CD4-positive, alpha-beta T cell (primary cell): Measurements from ENCODE around the gene PANX2. TPM values are rescaled to one million over a fixed set of nuclear protein-coding genes. Genes with fewer than 3 reads are reported as not detected.

Source experiments
- ATAC-seq: fragments of 200-7000 bp; cut with Tn5 transposase; one replicate; pipeline ENCODE4 v1.10.0; 2022; ENCODE audit warnings: mild to moderate bottlenecking; ENCODE audit not compliant: poor library complexity
- CTCF ChIA-PET: fragments of 350-600 bp; sonication (Branson Sonifier 250); formaldehyde crosslinking; loops from one replicate; lab custom pipeline; 2021; ENCODE audit warnings: antibody characterized with exemption, inconsistent platforms; lab: Charles Lee
- POLR2A ChIA-PET: fragments of 350-600 bp; sonication (Branson Sonifier 250); formaldehyde crosslinking; loops from one replicate; lab custom pipeline; 2021; ENCODE audit warnings: antibody characterized with exemption, inconsistent platforms; lab: Charles Lee
- DNase-seq, 14 experiments: peaks; one replicate each; pipeline ENCODE4 v3.0.0-alpha.2; 2013 to 2020; ENCODE audit warnings: mixed read lengths in 2 of 14
- H3K27ac ChIP-seq, 2 donors: one replicate each; pipeline versions ENCODE4 v1.5.1 to v1.7.0; 2013; ENCODE audit warnings: low read length in 2 of 2, low read depth in 1 of 2, mild to moderate bottlenecking in 1 of 2
- H3K27me3 ChIP-seq, 2 experiments: 1 replicate in 1 of 2; 2 replicates in 1 of 2; pipeline versions ENCODE4 v1.6.1 to v1.7.0; 2013; ENCODE audit warnings: low read length in 2 of 2, control low read depth in 1 of 2, mild to moderate bottlenecking in 1 of 2, moderate library complexity in 1 of 2; ENCODE audit not compliant: insufficient read depth in 2 of 2, control insufficient read depth in 1 of 2
- H3K36me3 ChIP-seq: one replicate; pipeline ENCODE4 v1.6.1; 2013; ENCODE audit warnings: low read length, control low read depth; ENCODE audit not compliant: insufficient read depth
- H3K4me1 ChIP-seq: one replicate; pipeline ENCODE4 v1.6.1; 2013; ENCODE audit warnings: low read length, control low read depth; ENCODE audit not compliant: insufficient read depth
- H3K4me3 ChIP-seq: one replicate; pipeline ENCODE4 v1.5.1; 2013; ENCODE audit warnings: mild to moderate bottlenecking, low read length, moderate library complexity
- H3K9me3 ChIP-seq, 2 experiments: 1 replicate in 1 of 2; 2 replicates in 1 of 2; pipeline versions ENCODE4 v1.6.1 to v1.7.0; 2013; ENCODE audit warnings: low read length in 2 of 2, mild to moderate bottlenecking in 2 of 2, control low read depth in 1 of 2, moderate library complexity in 1 of 2; ENCODE audit not compliant: control insufficient read depth in 1 of 2, insufficient read depth in 1 of 2
- H3K27ac Mint-ChIP-seq: one replicate; pipeline ENCODE4 v1.8.0; 2020; ENCODE audit warnings: mixed read lengths
- H3K27me3 Mint-ChIP-seq: one replicate; pipeline ENCODE4 v1.8.0; 2021; ENCODE audit warnings: mixed read lengths
- H3K36me3 Mint-ChIP-seq: one replicate; pipeline ENCODE4 v1.8.0; 2021; ENCODE audit warnings: low read depth, mixed read lengths
- H3K4me1 Mint-ChIP-seq: one replicate; pipeline ENCODE4 v1.8.0; 2021; ENCODE audit warnings: low read depth, mixed read lengths
- H3K4me3 Mint-ChIP-seq: one replicate; pipeline ENCODE4 v1.8.0; 2020; ENCODE audit warnings: mild to moderate bottlenecking, mixed read lengths
- H3K9me3 Mint-ChIP-seq: one replicate; pipeline ENCODE4 v1.8.0; 2020; ENCODE audit warnings: mixed read lengths
- CTCF ChIP-seq: fragments of 200-600 bp; IDR thresholded peaks from one replicate; pipeline ENCODE4 v1.8.0; 2022; ENCODE audit warnings: antibody characterized with exemption, mild to moderate bottlenecking
- intact Hi-C, 2 experiments: fragments of 100-400 bp; cut with DNase I in 1 of 2; cut with micrococcal nuclease in 1 of 2; formaldehyde crosslinking; loops; one replicate each; pipeline versions ENCODE4 v1.15.1 to v1.9.0; 2023 to 2025; cut with DNase I, micrococcal nuclease
- total RNA-seq, 174 experiments: library from RNA in 2 of 174; stranded (reverse) in 2 of 174; gene quantifications; one replicate each; pipeline ENCODE4 v1.2.3 and lab custom pipeline; 2021 to 2026

Gene PANX2
- total RNA-seq, 2 experiments from 2014 or later: 0.11 to 0.16 TPM

GRCh38 chr22:50201191-50202129 lies 30.9 kb downstream of the PANX2 start:
- intact Hi-C loops: loop anchor here in 1 of 2 experiments (2.0 to 10.0 kb wide), 2 partner anchors 17 to 367 kb away; partner anchors contain the start of gene TRABD
- POLR2A ChIA-PET: interaction anchor here (0.9 to 1.4 kb wide), 3 partner anchors 11 to 141 kb away, joined by 3 to 15 read pairs (median 5); no protein-coding TSS in a partner anchor
- no peak for DNase-seq
- H3K9me3 Mint-ChIP-seq: no peaks in the 10 kb centered on the region
- H3K36me3 ChIP-seq: peaks cover 29% of the 10 kb centered on the region
- no peaks in the 10 kb centered on the region for H3K27me3 ChIP-seq
- no peaks in the 10 kb centered on the region for H3K27me3 Mint-ChIP-seq
- H3K4me3 ChIP-seq: peak overlapping the region; percentile 60
- ATAC-seq: peak; percentile 13
- CTCF ChIA-PET: interaction anchor here (1.6 to 4.2 kb wide), 2 partner anchors 11 to 17 kb away, joined by 3 to 13 read pairs; no protein-coding TSS in a partner anchor
- no peaks in the 10 kb centered on the region for H3K9me3 ChIP-seq
- no peak overlapping the region for H3K27ac ChIP-seq
- TF ChIP-seq CTCF: no peak
- peaks cover 27% of the 10 kb centered on the region for H3K4me1 Mint-ChIP-seq
- H3K27ac Mint-ChIP-seq: peak overlapping the region; percentile 80
- H3K4me1 ChIP-seq: peaks cover 28% of the 10 kb centered on the region
- peak overlapping the region; percentile 91 for H3K4me3 Mint-ChIP-seq
- peaks cover 44% of the 10 kb centered on the region for H3K36me3 Mint-ChIP-seq

DNA sequence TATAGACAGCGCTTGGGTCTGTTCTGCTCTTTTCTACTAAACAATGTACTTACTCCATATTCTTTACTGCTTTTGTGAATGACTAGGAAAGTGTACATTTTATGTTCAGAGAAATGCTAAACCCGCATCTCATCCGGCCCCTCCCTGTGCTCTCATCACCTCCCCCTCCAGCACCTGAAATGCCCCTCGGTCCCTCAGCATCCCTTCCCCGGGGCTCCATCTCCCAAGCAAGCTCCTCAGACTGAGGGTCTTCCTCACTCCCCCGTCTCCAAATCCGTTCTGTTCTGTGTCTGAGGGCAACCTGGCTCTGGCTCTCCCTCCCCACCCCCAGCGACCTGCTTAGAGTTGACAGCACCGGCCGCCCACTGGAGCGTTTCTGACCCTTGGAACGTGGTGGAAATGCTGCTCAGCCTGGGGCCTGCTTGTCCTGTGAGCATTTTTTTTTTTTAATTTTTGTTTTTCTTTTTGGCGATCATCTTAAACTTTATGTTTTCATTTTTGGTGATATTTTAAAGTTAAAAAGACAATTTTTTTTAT lies 31.7 kb downstream of the PANX2 start:
- CTCF ChIA-PET: interaction anchor here (1.6 to 4.2 kb wide), 2 partner anchors 12 to 18 kb away, joined by 3 to 13 read pairs; no protein-coding TSS in a partner anchor

More for the DNA sequence above, 31.7 kb downstream of the PANX2 start:
- Histone ChIP-seq H3K9me3 (no peaks in the 10 kb centered on the region), H3K4me3 (peak overlapping the region; percentile 52), H3K27me3 (no peaks in the 10 kb centered on the region), H3K36me3 (peaks cover 32% of the 10 kb centered on the region), H3K4me1 (peaks cover 30% of the 10 kb centered on the region), H3K27ac (no peak overlapping the region)
- no peak for TF ChIP-seq CTCF
- intact Hi-C loops: loop anchor here in 1 of 2 experiments (2.0 to 10.0 kb wide), 2 partner anchors 17 to 367 kb away; partner anchors contain the start of gene TRABD
- peak overlapping the region; percentile 80 for H3K27ac Mint-ChIP-seq
- no peaks in the 10 kb centered on the region for H3K27me3 Mint-ChIP-seq
- peaks cover 27% of the 10 kb centered on the region for H3K4me1 Mint-ChIP-seq
- H3K4me3 Mint-ChIP-seq: peak overlapping the region; percentile 91
- DNase-seq (no peak), ATAC-seq (no peak)
- POLR2A ChIA-PET: interaction anchor here (1.1 to 1.4 kb wide), 2 partner anchors 12 to 140 kb away, joined by 3 to 15 read pairs; no protein-coding TSS in a partner anchor
- H3K36me3 Mint-ChIP-seq: peaks cover 47% of the 10 kb centered on the region
- H3K9me3 Mint-ChIP-seq: no peaks in the 10 kb centered on the region
